Omental fat pad (tissue), 4 donors: Measurements from ENCODE around the gene OR7C2. TPM values are rescaled to one million over a fixed set of nuclear protein-coding genes. Genes with fewer than 3 reads are reported as not detected.

Experiments used
- ATAC-seq: fragments of 150-250 bp; one replicate; pipeline ENCODE4 v1.9.1; 2016; ENCODE audit warnings: mild to moderate bottlenecking, moderate library complexity; ENCODE audit not compliant: low FRiP score
- DNase-seq: peaks from one replicate; pipeline ENCODE4 v3.0.0-alpha.2; 2019; ENCODE audit warnings: low spot score
- total RNA-seq, 4 donors: library from RNA; depleted of rRNA; stranded (reverse); fragments of >200 nt; gene quantifications; one replicate each; pipeline ENCODE4 v1.1.0, GENCODE V29; 2016
- TF ChIP-seq, protein P1 (sequence below), 3 donors: fragments of 450-650 bp; IDR thresholded peaks; one replicate each; pipeline ENCODE4 v1.5.1; 2016 to 2017; ENCODE audit warnings: antibody characterized with exemption in 3 of 3, mild to moderate bottlenecking in 3 of 3, moderate library complexity in 2 of 3

The OR7C2 gene
- total RNA-seq, result not detected

DNA sequence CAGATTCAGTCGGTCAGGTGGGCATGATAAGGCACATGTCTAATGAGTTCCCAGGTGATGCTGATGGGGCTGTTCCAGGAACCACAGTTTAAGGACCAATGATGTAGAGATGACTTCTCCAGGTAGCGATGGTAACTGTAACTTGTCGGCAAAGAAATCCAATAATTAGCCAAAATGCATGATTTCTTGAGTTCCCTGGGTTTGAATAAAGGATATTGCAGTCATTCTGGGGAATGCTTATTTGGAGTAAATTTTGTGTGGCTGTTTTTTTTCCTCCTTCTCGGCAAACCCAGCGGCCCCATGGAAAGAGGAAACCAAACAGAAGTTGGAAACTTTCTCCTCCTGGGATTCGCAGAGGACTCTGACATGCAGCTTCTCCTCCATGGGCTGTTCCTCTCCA lies at the start of gene OR7C2:
TSS of gene OR7C2 (plus strand) at position 301 of the 400 bp plus-strand sequence. CDS start at position 301, 0 bp downstream.
- DNase-seq (no peak), ATAC-seq (no peak)
- TF ChIP-seq, protein P1, sequence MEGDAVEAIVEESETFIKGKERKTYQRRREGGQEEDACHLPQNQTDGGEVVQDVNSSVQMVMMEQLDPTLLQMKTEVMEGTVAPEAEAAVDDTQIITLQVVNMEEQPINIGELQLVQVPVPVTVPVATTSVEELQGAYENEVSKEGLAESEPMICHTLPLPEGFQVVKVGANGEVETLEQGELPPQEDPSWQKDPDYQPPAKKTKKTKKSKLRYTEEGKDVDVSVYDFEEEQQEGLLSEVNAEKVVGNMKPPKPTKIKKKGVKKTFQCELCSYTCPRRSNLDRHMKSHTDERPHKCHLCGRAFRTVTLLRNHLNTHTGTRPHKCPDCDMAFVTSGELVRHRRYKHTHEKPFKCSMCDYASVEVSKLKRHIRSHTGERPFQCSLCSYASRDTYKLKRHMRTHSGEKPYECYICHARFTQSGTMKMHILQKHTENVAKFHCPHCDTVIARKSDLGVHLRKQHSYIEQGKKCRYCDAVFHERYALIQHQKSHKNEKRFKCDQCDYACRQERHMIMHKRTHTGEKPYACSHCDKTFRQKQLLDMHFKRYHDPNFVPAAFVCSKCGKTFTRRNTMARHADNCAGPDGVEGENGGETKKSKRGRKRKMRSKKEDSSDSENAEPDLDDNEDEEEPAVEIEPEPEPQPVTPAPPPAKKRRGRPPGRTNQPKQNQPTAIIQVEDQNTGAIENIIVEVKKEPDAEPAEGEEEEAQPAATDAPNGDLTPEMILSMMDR (IDR thresholded peaks at IDR 0.05), result no peak

DNA sequence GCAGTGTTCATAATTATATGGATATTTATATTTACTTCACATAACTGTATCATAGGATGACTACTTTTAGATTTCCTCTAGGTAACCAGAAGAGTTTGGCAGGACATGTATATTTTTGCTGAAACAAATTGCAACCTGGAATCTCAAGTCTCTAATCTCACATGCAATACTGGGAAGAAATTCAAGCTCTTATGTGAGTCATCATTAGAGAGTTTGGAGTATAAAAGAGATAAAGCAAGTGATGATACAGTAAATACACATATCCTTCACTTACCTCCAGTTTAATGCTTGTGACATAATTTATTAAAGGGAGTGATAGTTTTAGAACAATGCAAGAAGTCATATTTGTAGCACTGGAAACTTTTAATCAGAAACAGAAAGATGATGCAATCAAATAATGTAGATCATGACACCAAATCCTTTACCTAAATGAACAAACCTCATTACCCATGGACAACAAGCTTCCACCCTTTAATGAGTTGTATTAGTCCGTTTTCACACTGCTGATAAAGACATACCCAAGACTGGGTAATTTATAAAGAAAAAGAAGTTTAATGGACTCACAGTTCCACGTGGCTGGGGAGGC lies 39.5 kb upstream of the OR7C2 start:
- ATAC-seq, result peak; percentile 48
- no peak for DNase-seq
- TF ChIP-seq, protein P1 (IDR thresholded peaks at IDR 0.05), result no peak

- DNase-seq (no peak), ATAC-seq (no peak)
- TF ChIP-seq, protein P1 (IDR thresholded peaks at IDR 0.05), result no peak
Measured at GRCh38 chr19:14906711-14907110, 34.6 kb upstream of the OR7C2 start.

- DNase-seq, result no peak
- TF ChIP-seq, protein P1 (IDR thresholded peaks at IDR 0.05), result no peak
- ATAC-seq, result no peak
Measured at GRCh38 chr19:14915116-14915515, 26.2 kb upstream of the OR7C2 start.

DNA sequence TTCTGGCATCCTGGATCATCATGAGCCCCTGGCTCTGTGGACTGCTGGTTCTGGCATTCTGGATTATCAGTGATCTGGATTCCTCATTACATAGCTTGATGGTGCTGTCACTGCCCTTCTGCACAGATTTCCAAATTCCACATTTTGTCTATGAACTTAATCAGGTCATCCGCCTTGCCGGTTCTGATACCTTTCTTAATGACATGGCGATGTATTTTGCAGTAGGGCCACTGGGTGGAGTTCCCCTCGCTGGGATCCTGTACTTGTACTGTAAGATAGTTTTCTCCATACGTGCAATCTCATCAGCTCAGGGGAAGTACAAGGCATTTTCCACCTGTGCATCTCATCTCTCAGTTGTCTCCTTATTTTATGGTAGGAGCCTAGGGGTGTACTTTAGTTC lies 24.4 kb upstream of the OR7C2 start:
- TF ChIP-seq, protein P1 (IDR thresholded peaks at IDR 0.05), result no peak
- ATAC-seq, result no peak
- DNase-seq, result no peak

DNA sequence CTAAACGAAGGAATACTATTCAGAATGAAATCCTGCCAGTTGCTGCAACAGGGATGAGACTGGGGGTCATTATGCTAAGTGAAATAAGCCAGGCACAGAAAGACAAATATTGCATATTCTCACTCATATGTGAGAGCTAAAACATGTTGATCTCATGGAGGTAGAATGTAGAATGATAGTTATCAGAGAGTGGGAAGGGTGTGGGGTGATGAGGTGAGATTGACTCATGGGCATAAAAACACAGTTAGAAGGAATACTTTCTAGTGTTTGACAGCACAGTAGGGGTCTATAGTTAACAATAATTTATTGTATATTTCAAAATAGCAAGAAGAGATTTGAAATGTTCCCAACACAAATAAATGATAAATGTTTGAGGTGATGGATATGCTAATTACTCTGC lies 7.8 kb upstream of the OR7C2 start:
- ATAC-seq (no peak), DNase-seq (no peak)
- TF ChIP-seq, protein P1 (IDR thresholded peaks at IDR 0.05), result no peak

DNA sequence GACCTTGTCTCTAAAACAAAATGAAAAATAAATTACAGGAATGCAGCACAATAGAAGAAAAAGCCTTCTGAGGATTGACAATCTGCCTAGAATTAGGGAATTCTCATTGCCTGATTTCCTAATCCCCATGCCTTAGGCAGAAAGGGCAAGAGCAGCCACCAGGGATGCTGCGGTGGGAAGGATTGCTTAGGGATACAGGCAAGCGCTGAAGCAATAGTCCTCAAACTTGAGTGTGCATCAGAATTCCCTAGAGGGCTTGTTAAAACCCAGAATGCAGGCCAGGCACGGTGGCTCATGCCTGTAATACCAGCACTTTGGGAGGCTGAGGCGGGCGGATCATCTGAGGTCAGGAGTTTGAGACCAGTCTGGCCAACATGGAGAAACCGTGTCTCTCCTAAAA lies 1.0 kb upstream of the OR7C2 start:
- no peak for DNase-seq
- TF ChIP-seq, protein P1 (IDR thresholded peaks at IDR 0.05), result no peak
- ATAC-seq, result no peak
